CD1c-positive myeloid dendritic cell (primary cell): ENCODE results near the gene TRRAP.
A peak's percentile ranks its signal among the peaks of the same experiment; 100 is the strongest.
"Not testable (repeated sequence)": the region's sequence is repeated elsewhere in the genome, so short reads cannot be mapped to it uniquely, and the experiment has no call there.

Source experiments
- DNase-seq: peaks from one replicate; pipeline ENCODE4 v3.0.0-alpha.2; 2016; ENCODE audit errors: extremely low spot score

TRRAP gene

GRCh38 chr7:99029466-99030435 lies 151.4 kb downstream of the TRRAP start:
- DNase-seq = peak; percentile 12

- no peak for DNase-seq
Observed at GRCh38 chr7:99030457-99030856, 152.1 kb downstream of the TRRAP start.

- no peak for DNase-seq
Observed at GRCh38 chr7:99030951-99031350, 152.6 kb downstream of the TRRAP start.

- DNase-seq = no peak
Observed at GRCh38 chr7:99031496-99031895, 153.2 kb downstream of the TRRAP start.

GRCh38 chr7:99032928-99033327 lies 154.6 kb downstream of the TRRAP start:
- DNase-seq = no peak

GRCh38 chr7:99033765-99034164 lies 155.4 kb downstream of the TRRAP start:
- DNase-seq = no peak

GRCh38 chr7:99034932-99035722 lies 156.8 kb downstream of the TRRAP start:
- no peak for DNase-seq

- no peak for DNase-seq
Observed at GRCh38 chr7:99035723-99036545, 157.6 kb downstream of the TRRAP start.

- no peak for DNase-seq
Observed at GRCh38 chr7:99036546-99037111, 158.3 kb downstream of the TRRAP start.

- DNase-seq = no peak
Observed at GRCh38 chr7:99037327-99037940, 159.1 kb downstream of the TRRAP start.

GRCh38 chr7:99038086-99038855 lies 159.9 kb downstream of the TRRAP start:
- DNase-seq = no peak

GRCh38 chr7:99039384-99039891 lies 161.1 kb downstream of the TRRAP start:
- no peak for DNase-seq

- DNase-seq = peak; percentile 78
Observed at GRCh38 chr7:99040104-99040958, 162.0 kb downstream of the TRRAP start.

- no peak for DNase-seq
Observed at GRCh38 chr7:99041526-99041925, 163.2 kb downstream of the TRRAP start.

- DNase-seq = no peak
Observed at GRCh38 chr7:99042957-99043356, 164.6 kb downstream of the TRRAP start.

GRCh38 chr7:99044858-99045257 lies 166.5 kb downstream of the TRRAP start:
- not testable (repeated sequence) for DNase-seq

GRCh38 chr7:99046262-99046661 lies 167.9 kb downstream of the TRRAP start:
- not testable (repeated sequence) for DNase-seq

GRCh38 chr7:99046722-99047121 lies 168.4 kb downstream of the TRRAP start:
- no peak for DNase-seq

GRCh38 chr7:99047526-99048077 lies 169.3 kb downstream of the TRRAP start:
- no peak for DNase-seq
